Naive thymus-derived CD8-positive, alpha-beta T cell (primary cell): Measurements from ENCODE around the gene ZNF484. TPM values are rescaled to one million over a fixed set of nuclear protein-coding genes. Genes with fewer than 3 reads are reported as not detected.
"Not testable (repeated sequence)": the region's sequence is repeated elsewhere in the genome, so short reads cannot be mapped to it uniquely, and the experiment has no call there.

Source experiments
- ATAC-seq, 2 donors: fragments of 150-1000 bp; cut with Tn5 transposase in 1 of 2; sonication (Bioruptor Pico), chemical (Tn5 transposase) in 1 of 2; 1 replicate in 1 of 2; 2 replicates in 1 of 2; pipeline ENCODE4 v1.10.0; 2021; ENCODE audit warnings: mild to moderate bottlenecking in 2 of 2, moderate library complexity in 2 of 2
- POLR2A ChIA-PET: fragments of 350-600 bp; sonication (Branson Sonifier 250); formaldehyde crosslinking; loops from one replicate; lab custom pipeline; 2021; ENCODE audit warnings: antibody characterized with exemption; lab: Charles Lee
- DNase-seq, 10 donors: peaks; one replicate each; pipeline versions ENCODE4 v3.0.0 to v3.0.0-alpha.2; 2020 to 2022
- H3K27ac Mint-ChIP-seq, 10 donors: one replicate each; pipeline ENCODE4 v1.8.0; 2020 to 2022; ENCODE audit warnings: mild to moderate bottlenecking in 10 of 10, mixed read lengths in 10 of 10, moderate library complexity in 4 of 10, inconsistent platforms in 1 of 10
- H3K27me3 Mint-ChIP-seq, 5 donors: one replicate each; pipeline ENCODE4 v1.8.0; 2021 to 2022; ENCODE audit warnings: mixed read lengths in 5 of 5
- H3K36me3 Mint-ChIP-seq, 3 donors: one replicate each; pipeline ENCODE4 v1.8.0; 2020 to 2022; ENCODE audit warnings: mixed read lengths in 3 of 3, mild to moderate bottlenecking in 2 of 3, inconsistent platforms in 1 of 3
- H3K4me1 Mint-ChIP-seq, 4 donors: one replicate each; pipeline ENCODE4 v1.8.0; 2021 to 2022; ENCODE audit warnings: mixed read lengths in 4 of 4
- H3K4me3 Mint-ChIP-seq, 10 donors: one replicate each; pipeline ENCODE4 v1.8.0; 2020 to 2022; ENCODE audit warnings: mild to moderate bottlenecking in 10 of 10, mixed read lengths in 10 of 10, moderate library complexity in 6 of 10, inconsistent platforms in 1 of 10
- H3K9me3 Mint-ChIP-seq, 9 donors: one replicate each; pipeline ENCODE4 v1.8.0; 2020 to 2022; ENCODE audit warnings: mixed read lengths in 9 of 9, mild to moderate bottlenecking in 3 of 9, inconsistent platforms in 1 of 9, moderate library complexity in 1 of 9
- polyA plus RNA-seq, 3 donors: library from polyadenylated mRNA; unstranded; fragments of 300-500 nt; fragmentation: Illumina TruSeq; gene quantifications; one replicate each; pipeline ENCODE4 v1.2.3, GENCODE V29; 2021
- total RNA-seq, 8 experiments: library from RNA in 2 of 8; stranded (reverse) in 2 of 8; gene quantifications; one replicate each; pipeline ENCODE4 v1.2.3 and lab custom pipeline; 2021 to 2026

The ZNF484 gene
- total and polyA plus RNA-seq, 5 experiments from 2014 or later = 3.1 to 24.6 (median 5.0) TPM

DNA sequence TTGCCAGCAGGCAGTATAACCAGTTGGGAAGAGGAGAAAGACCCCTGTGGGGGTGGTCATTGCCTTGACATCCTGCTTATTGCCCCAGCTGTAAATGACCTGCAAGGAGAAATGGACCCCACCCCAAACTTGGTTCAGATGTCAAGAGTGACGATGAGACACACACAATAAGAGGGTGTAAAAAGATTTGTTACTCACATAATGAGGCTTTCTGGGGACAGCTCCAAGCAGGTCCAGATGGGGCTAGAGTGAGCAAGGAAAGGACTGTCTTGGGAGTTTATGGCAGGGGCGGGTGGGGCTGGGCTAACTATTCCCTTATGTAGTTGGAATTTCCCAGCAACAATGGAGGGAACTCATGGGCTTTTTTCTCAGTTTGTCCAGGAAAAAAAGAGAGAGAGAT is 24.1 kb downstream of the ZNF484 start:
- ATAC-seq (no peak), DNase-seq (no peak)
- Mint-ChIP-seq H3K36me3 (peaks cover 40 to 88% (median 77%) of the 10 kb centered on the region in 3 donors), H3K4me3 (no peak overlapping the region), H3K9me3 (peaks cover 0 to 29% (median 5%) of the 10 kb centered on the region in 9 donors), H3K4me1 (peaks cover 0 to 11% (median 2%) of the 10 kb centered on the region in 4 donors), H3K27me3 (no peaks in the 10 kb centered on the region), H3K27ac (peak overlapping the region in 2 of 10 donors; percentile 12 to 60)
- POLR2A ChIA-PET = no interaction called here

DNA sequence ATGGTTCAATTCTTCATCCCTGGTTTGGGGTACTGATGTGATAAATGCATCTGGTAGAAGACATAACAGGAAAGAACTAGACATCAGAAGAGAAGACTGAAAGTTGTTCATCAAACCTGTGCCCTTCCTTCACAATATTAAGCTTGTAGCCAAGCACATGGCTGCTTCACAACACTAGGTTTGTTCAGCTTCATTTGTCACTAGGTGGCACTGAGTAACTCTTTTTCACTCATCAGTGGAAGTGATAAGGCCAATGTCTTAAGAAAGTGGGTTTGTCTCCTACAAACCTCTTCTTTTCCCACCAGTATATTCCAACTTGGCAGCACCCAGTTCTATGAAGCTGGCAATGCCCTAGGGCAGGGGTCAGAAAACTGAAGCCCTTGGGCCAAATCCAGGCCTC is 26.9 kb downstream of the ZNF484 start:
- Mint-ChIP-seq H3K27me3 (no peaks in the 10 kb centered on the region), H3K4me1 (peaks cover 0 to 7% (median 0%) of the 10 kb centered on the region in 4 donors), H3K36me3 (peaks cover 64 to 88% (median 85%) of the 10 kb centered on the region in 3 donors), H3K9me3 (peaks cover 0 to 57% (median 26%) of the 10 kb centered on the region in 9 donors), H3K4me3 (no peak overlapping the region), H3K27ac (peak overlapping the region in 1 of 10 donors; percentile 43)
- POLR2A ChIA-PET = interaction anchor here (0.6 to 1.2 kb wide), 9 partner anchors 9 to 177 kb away, joined by 3 to 5 read pairs (median 3); no protein-coding TSS in a partner anchor
- ATAC-seq (peak in 1 of 2 donors; percentile 69), DNase-seq (peak in 3 of 10 donors; percentile 7 to 19 (median 18))

DNA sequence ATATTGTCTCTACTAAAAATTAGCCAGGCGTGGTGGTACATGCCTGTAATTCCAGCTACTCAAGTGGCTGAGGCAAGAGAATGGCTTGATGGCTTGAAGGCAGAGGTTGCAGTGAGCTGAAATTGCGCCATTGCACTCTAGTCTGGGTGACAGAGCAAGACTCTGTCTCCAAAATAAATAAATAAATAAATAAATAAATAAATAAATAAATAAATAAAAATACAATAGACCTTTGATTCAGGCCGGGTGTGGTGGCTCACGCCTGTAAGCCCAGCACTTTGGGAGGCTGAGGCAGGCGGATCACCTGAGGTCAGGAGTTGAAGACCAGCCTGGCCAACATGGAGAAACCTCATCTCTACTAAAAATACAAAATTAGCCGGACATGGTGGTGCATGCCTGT is 29.1 kb downstream of the ZNF484 start:
- H3K27ac Mint-ChIP-seq, ATAC-seq, DNase-seq, POLR2A ChIA-PET, H3K4me1 Mint-ChIP-seq, H3K4me3 Mint-ChIP-seq, H3K27me3 Mint-ChIP-seq: not testable (repeated sequence)
- H3K36me3 Mint-ChIP-seq = peaks cover 68 to 91% (median 71%) of the 10 kb centered on the region in 3 donors
- H3K9me3 Mint-ChIP-seq = peaks cover 13 to 79% (median 41%) of the 10 kb centered on the region in 9 donors

DNA sequence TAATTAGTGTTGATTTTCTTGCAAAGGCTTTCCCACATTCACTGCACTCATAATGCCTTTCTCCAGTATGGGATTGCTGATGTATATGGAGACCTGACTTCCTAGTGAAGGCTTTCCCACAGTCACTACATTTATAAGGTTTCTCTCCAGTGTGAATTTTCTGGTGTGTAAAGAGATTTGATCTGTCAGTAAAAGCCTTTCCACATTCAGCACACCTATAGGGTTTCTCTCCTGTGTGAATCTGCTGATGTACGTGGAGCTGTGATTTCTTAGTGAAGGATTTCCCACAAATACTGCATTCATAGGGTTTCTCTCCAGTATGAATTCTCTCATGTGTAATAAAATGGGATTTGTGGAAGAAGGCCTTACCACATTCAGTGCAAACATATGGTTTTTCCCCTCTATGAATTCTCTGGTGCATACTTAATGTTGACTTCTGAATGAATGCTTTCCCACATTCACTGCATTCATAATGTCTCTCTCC is 31.1 kb downstream of the ZNF484 start:
- peaks cover 59 to 80% (median 61%) of the 10 kb centered on the region in 3 donors for H3K36me3 Mint-ChIP-seq
- H3K27ac Mint-ChIP-seq = no peak overlapping the region
- POLR2A ChIA-PET = no interaction called here
- DNase-seq (peak in 1 of 10 donors; percentile 6), ATAC-seq (no peak)
- H3K4me1 Mint-ChIP-seq = peaks cover 0 to 4% (median 0%) of the 10 kb centered on the region in 4 donors
- H3K4me3 Mint-ChIP-seq = no peak overlapping the region
- H3K9me3 Mint-ChIP-seq = peaks cover 16 to 93% (median 49%) of the 10 kb centered on the region in 9 donors
- no peaks in the 10 kb centered on the region for H3K27me3 Mint-ChIP-seq

DNA sequence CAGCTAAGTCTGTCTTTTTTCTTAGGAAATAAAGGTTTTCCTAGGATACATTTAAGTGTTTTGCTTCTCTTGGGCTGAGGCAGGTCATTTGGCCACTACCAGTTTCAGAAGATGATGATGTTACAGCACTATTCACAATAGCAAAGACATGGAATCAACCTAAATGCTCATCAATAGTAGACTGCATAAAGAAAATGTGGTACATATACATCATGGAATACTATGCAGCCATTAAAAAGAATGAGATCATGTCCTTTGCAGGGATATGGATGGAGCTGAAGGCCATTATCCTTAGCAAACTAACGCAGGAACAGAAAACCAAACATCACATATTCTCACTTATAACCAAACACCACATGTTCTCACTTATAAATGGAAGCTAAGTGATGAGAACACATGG is 39.4 kb downstream of the ZNF484 start:
- ATAC-seq, H3K4me1 Mint-ChIP-seq, DNase-seq, POLR2A ChIA-PET, H3K27ac Mint-ChIP-seq, H3K4me3 Mint-ChIP-seq, H3K27me3 Mint-ChIP-seq: not testable (repeated sequence)
- Mint-ChIP-seq H3K36me3 (peaks cover 9 to 32% (median 32%) of the 10 kb centered on the region in 3 donors), H3K9me3 (peaks cover 13 to 90% (median 47%) of the 10 kb centered on the region in 9 donors)

DNA sequence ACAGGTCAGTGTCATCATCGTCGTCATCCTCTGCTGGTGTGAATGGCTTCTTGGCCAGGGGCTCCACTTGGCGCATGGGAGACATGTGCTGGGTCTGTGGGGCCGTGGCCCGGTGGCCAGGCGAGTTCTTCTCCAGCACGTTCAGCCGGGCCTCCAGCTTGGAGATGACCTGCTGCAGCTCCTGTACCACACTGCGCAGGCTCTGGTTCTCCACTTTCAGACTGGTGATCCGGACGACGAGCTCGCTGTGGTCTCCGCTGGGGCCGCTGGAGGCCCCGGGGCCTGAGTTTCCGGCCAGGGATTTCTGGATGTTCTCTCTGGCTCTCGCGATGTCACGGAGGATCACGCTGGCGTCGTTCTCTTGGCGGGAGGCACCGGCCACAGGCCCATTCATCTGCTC is 40.6 kb downstream of the ZNF484 start:
- peak overlapping the region in 1 of 10 donors; percentile 5 for H3K27ac Mint-ChIP-seq
- DNase-seq (no peak), ATAC-seq (no peak)
- H3K4me3 Mint-ChIP-seq = no peak overlapping the region
- H3K9me3 Mint-ChIP-seq = peaks cover 10 to 88% (median 48%) of the 10 kb centered on the region in 9 donors
- no peaks in the 10 kb centered on the region for H3K27me3 Mint-ChIP-seq
- POLR2A ChIA-PET = no interaction called here
- H3K36me3 Mint-ChIP-seq = peaks cover 2 to 32% (median 31%) of the 10 kb centered on the region in 3 donors
- H3K4me1 Mint-ChIP-seq = no peaks in the 10 kb centered on the region

DNA sequence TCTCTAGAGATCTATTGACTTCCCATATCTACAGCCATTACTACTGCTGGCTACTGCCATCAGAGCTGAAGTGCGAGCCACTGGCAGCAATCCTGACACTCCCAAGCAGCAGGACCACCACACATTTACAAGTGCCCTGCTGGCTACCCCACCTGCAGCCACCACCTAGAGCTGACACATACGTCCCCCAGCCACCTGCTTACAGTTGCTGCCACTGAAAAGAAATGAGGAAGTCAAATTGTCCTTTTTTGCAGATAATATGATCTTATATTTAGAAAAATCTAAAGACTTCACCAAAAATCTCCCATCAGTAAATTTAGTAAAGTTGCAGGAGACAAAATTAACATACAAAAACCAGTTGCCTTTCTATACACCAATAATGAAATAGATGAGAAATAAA is 48.4 kb downstream of the ZNF484 start:
- H3K36me3 Mint-ChIP-seq = peaks cover 0 to 15% (median 9%) of the 10 kb centered on the region in 3 donors
- H3K4me1 Mint-ChIP-seq = no peaks in the 10 kb centered on the region
- no peak for ATAC-seq
- DNase-seq = no peak
- H3K9me3 Mint-ChIP-seq = peaks cover 0 to 24% (median 15%) of the 10 kb centered on the region in 9 donors
- no peak overlapping the region for H3K27ac Mint-ChIP-seq
- POLR2A ChIA-PET = no interaction called here
- H3K27me3 Mint-ChIP-seq = peaks cover 0 to 1% (median 0%) of the 10 kb centered on the region in 5 donors
- H3K4me3 Mint-ChIP-seq = no peak overlapping the region

DNA sequence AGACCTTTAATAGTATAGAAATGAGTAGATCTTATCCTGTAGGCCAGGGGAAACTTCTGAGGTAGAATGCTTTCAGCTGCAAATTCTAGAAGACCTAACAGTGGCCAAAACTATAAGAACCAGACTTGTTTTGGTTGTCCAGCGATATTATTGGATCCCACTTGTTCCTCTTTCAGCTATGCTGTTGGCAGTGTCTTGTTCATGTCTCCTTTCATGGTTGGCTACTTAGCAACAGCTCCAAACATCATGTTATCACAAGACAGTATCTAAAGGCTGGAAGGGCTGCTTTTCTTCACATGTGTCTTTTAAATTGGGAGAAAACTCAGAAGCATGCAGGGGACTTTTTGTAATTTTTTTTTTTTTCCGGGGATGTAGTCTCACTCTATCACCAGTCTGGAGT is 52.8 kb downstream of the ZNF484 start:
- DNase-seq, H3K9me3 Mint-ChIP-seq, POLR2A ChIA-PET, H3K27ac Mint-ChIP-seq, H3K36me3 Mint-ChIP-seq, H3K27me3 Mint-ChIP-seq, H3K4me1 Mint-ChIP-seq, H3K4me3 Mint-ChIP-seq, ATAC-seq: not testable (repeated sequence)

DNA sequence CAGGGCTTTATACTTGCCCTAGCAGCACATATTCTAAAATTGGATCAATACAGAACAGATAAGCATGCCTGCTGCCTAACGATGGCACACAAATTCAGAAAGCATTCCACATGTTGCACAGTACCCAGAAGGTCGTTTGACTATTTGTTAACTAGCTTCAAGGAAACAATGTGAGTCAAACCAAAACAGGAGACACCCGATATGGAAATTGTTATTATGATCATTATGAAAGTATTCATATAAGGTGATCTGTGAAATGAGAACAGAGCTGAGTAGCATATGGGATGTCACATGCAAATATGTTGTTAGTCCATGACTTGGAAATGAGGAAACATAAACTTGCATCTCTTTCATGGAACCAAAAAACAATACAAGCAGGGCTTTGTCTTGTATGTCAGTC is 56.9 kb downstream of the ZNF484 start:
- ATAC-seq (no peak), DNase-seq (no peak)
- Mint-ChIP-seq H3K27me3 (peaks cover 4 to 24% (median 9%) of the 10 kb centered on the region in 5 donors), H3K27ac (peak overlapping the region in 1 of 10 donors; percentile 25), H3K9me3 (no peaks in the 10 kb centered on the region), H3K36me3 (no peaks in the 10 kb centered on the region), H3K4me3 (no peak overlapping the region), H3K4me1 (no peaks in the 10 kb centered on the region)
- POLR2A ChIA-PET = no interaction called here

DNA sequence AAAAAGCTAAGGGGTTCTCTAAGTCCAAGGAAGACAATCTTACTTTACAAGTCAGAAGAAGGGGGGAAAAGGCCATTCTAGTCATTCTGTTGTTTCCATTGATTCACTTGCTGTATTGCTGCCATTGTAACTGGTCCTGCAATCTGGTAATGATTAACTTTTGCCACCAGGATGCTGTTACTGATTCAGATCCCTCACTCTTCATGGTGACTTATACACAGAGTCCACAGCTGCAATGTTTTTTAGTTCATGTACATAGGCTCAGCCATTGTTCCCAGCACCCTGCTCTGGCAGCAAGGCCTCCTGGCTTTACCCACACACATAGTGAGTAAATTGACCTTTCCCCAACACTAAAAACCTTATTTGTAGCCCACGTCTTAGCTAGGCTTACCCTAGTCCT is 57.9 kb downstream of the ZNF484 start:
- ATAC-seq, H3K4me3 Mint-ChIP-seq, H3K36me3 Mint-ChIP-seq, POLR2A ChIA-PET, DNase-seq, H3K9me3 Mint-ChIP-seq, H3K4me1 Mint-ChIP-seq, H3K27ac Mint-ChIP-seq: not testable (repeated sequence)
- H3K27me3 Mint-ChIP-seq = peaks cover 4 to 32% (median 10%) of the 10 kb centered on the region in 5 donors

DNA sequence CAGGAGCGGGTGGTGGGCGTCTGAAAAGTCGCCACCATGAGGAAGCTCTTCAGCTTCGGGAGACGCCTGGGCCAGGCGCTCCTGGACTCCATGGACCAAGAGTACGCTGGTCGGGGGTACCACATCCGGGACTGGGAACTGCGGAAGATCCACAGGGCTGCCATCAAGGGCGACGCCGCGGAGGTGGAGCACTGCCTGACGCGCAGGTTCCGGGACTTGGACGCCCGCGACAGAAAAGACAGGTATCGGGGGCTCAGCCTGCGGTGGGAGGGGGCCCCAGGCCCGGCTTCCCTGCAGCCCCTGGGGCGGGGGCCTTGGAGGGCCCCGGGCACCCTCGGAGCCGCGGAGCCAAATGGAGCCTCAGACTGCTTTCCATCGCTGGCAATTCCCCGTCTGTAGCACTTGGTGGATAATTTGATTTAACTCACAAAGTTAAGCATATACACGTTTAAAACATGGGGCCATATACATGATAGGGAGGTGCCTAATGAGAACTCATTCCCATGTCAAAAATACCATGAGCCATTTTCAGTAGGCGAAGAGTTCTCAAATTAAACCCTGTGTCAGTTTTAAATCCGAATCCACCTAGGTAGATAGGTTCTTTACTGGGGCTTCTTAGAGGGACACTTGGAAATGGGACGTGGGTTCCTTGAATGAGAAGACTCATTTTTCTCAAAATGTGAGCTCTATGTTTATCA is 68.1 kb downstream of the ZNF484 start:
- Mint-ChIP-seq H3K27ac (peak overlapping the region in 1 of 10 donors; percentile 83), H3K4me3 (peak overlapping the region; percentile 79 to 91 (median 88)), H3K27me3 (peaks cover 30 to 57% (median 48%) of the 10 kb centered on the region in 5 donors), H3K4me1 (peaks cover 4 to 16% (median 10%) of the 10 kb centered on the region in 4 donors)
- POLR2A ChIA-PET = interaction anchor here (1.4 to 1.5 kb wide), 2 partner anchors 45 to 145 kb away, joined by 4 to 7 read pairs; partner anchors contain the start of gene BICD2
- not testable (repeated sequence) for H3K36me3 Mint-ChIP-seq, ATAC-seq, H3K9me3 Mint-ChIP-seq
- DNase-seq = peak in 3 of 10 donors; percentile 7 to 14 (median 12)

DNA sequence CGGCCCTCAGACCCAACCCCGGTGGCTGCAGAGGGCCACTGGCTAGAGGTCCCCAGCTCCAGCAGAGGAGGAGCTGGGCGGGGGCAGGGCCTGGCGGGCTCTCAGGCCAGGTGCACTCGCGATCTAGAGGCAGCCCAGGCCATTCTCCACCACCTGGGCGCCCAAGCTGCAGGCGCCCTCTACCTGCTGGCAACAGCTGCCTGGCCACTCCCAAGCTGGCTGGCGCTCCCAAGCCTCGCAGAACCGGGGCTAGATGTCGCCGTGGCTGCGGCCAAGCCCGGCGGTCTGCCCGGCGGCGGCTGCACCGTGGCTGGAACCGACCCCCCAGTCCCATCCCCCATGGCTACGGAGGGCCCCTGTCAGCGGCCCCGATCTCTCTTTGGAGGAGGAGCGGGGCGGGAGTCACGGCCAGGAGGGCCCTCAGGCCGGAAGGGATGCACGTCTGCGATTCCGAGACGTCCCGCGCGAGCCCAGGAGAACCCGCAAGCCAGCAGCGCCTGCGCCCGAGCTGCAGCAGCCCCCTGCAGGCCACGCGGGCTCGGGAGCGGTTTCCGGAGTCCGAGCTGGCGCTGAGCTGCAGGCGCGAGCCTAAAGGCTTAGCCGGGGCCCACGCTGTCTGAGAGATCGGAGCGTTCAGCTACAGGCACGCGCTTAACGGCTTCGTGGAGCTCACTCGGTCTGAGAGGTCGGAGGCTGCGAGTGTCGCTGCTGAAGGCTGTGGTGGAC is 68.9 kb downstream of the ZNF484 start:
- H3K36me3 Mint-ChIP-seq = no peaks in the 10 kb centered on the region
- ATAC-seq = peak; percentile 58 to 62
- peaks cover 4 to 16% (median 10%) of the 10 kb centered on the region in 4 donors for H3K4me1 Mint-ChIP-seq
- POLR2A ChIA-PET = interaction anchor here (1.4 to 1.5 kb wide), 2 partner anchors 44 to 145 kb away, joined by 4 to 7 read pairs; partner anchors contain the start of gene BICD2
- peak; percentile 15 to 67 (median 44) for DNase-seq
- H3K9me3 Mint-ChIP-seq = no peaks in the 10 kb centered on the region
- H3K27me3 Mint-ChIP-seq = peaks cover 26 to 51% (median 39%) of the 10 kb centered on the region in 5 donors
- peak overlapping the region in 2 of 10 donors; percentile 18 to 83 for H3K27ac Mint-ChIP-seq
- peak overlapping the region; percentile 79 to 91 (median 88) for H3K4me3 Mint-ChIP-seq
